Karpas-422 (cell line): ENCODE data around the gene PDC. TPM values are rescaled to one million over a fixed set of nuclear protein-coding genes. Genes with fewer than 3 reads are reported as not detected.
"Not testable (repeated sequence)": the region's sequence is repeated elsewhere in the genome, so short reads cannot be mapped to it uniquely, and the experiment has no call there.

Experiments
- DNase-seq: peaks from one replicate; pipeline ENCODE4 v3.0.0-alpha.2; 2015
- H2AFZ ChIP-seq: fragments of 200-600 bp; sonication (generic); 2 replicates; pipeline ENCODE4 v1.6.1; 2014; ENCODE audit warnings: antibody characterized with exemption, low read length, mixed read lengths
- H3K27ac ChIP-seq: fragments of 200-600 bp; sonication (generic); 2 replicates; pipeline ENCODE4 v1.5.1; 2014; ENCODE audit warnings: mild to moderate bottlenecking, low read length, moderate library complexity
- H3K27me3 ChIP-seq: fragments of 200-600 bp; sonication (generic); 2 replicates; pipeline ENCODE4 v1.6.1; 2014; ENCODE audit warnings: low read length, mixed read lengths
- H3K36me3 ChIP-seq: fragments of 200-600 bp; sonication (generic); 2 replicates; pipeline ENCODE4 v1.6.1; 2014; ENCODE audit warnings: low read length, mixed read lengths; ENCODE audit not compliant: insufficient read depth
- H3K4me1 ChIP-seq: fragments of 200-600 bp; sonication (generic); 2 replicates; pipeline ENCODE4 v1.6.1; 2014; ENCODE audit warnings: mild to moderate bottlenecking, low read length, mixed read lengths
- H3K4me2 ChIP-seq: fragments of 200-600 bp; sonication (generic); 2 replicates; pipeline ENCODE4 v1.6.1; 2014; ENCODE audit warnings: low read length, low read depth, mild to moderate bottlenecking; ENCODE audit not compliant: poor library complexity, severe bottlenecking
- H3K4me3 ChIP-seq: fragments of 200-600 bp; sonication (generic); 2 replicates; pipeline ENCODE4 v1.5.1; 2014; ENCODE audit warnings: mild to moderate bottlenecking, antibody characterized with exemption, low read length, mixed read lengths
- H3K79me2 ChIP-seq: fragments of 200-600 bp; sonication (generic); 2 replicates; pipeline ENCODE4 v1.6.1; 2014; ENCODE audit warnings: mild to moderate bottlenecking, low read length, mixed read lengths
- H3K9ac ChIP-seq: fragments of 200-600 bp; sonication (generic); 2 replicates; pipeline ENCODE4 v1.6.0; 2014; ENCODE audit warnings: low read length
- H3K9me2 ChIP-seq: fragments of 200-600 bp; sonication (generic), shearing (Covaris generic); replicated peaks from 2 replicates; pipeline ENCODE4 v1.6.0; 2014; ENCODE audit warnings: mild to moderate bottlenecking, low read length, moderate library complexity; ENCODE audit not compliant: insufficient read depth
- H3K9me3 ChIP-seq: fragments of 300-700, 200-600 bp; sonication (generic); 2 replicates; pipeline ENCODE4 v1.6.1; 2014; ENCODE audit warnings: low read length, mixed read lengths
- H4K20me1 ChIP-seq: fragments of 200-600 bp; sonication (generic); 2 replicates; pipeline ENCODE4 v1.6.1; 2014; ENCODE audit warnings: mild to moderate bottlenecking, antibody characterized with exemption, low read length, low read depth; ENCODE audit not compliant: insufficient read depth
- total RNA-seq: library from RNA; depleted of rRNA; stranded (reverse); fragments of >200 nt; shearing (Covaris generic); gene quantifications from 2 replicates; pipeline ENCODE4 v1.2.3, GENCODE V29; 2014; ENCODE audit warnings: low replicate concordance

PDC gene
- total RNA-seq, 1 experiment from 2014 or later: not detected

DNA sequence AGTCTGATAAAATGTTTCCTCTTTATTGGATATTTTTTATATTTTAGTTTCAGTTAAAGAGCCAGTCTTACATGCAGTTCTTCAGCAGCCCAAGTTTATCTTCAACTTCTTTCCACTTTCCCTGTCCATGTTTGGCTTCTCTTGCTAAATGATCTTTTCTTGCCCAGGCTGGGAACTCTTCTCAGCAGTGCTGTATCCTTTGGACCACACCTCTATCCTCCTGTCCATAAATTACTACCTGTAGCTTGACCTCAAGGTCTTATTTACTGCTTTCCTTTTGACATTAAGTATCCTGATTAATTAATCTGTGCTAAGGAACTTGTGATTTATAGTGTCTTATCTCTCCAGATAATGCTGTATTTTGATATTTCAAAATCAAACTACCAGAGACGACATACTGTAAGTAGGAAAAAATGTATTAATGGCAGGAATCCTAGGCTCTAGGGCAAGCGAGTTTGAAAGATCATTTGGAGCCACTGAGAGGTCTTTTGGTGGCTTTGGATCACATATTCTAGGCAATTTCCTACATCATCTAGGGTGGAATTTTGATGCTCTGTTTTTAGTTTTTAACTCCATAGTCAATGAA, 20.5 kb upstream of the PDC start:
- H3K9me2 ChIP-seq: no peaks in the 10 kb centered on the region
- no peaks in the 10 kb centered on the region; the same call in 1 of the 2 replicates for H3K27me3 ChIP-seq
- no peak for DNase-seq
- no peaks in the 10 kb centered on the region for H3K4me1 ChIP-seq
- H3K27ac ChIP-seq: no peak overlapping the region
- H3K79me2 ChIP-seq: no peaks in the 10 kb centered on the region
- no peaks in the 10 kb centered on the region for H3K36me3 ChIP-seq
- no peaks in the 10 kb centered on the region for H4K20me1 ChIP-seq
- no peaks in the 10 kb centered on the region for H3K9me3 ChIP-seq
- H3K9ac ChIP-seq: no peak overlapping the region
- no peak overlapping the region for H2AFZ ChIP-seq
- H3K4me2 ChIP-seq: no peak overlapping the region
- H3K4me3 ChIP-seq: no peak overlapping the region

DNA sequence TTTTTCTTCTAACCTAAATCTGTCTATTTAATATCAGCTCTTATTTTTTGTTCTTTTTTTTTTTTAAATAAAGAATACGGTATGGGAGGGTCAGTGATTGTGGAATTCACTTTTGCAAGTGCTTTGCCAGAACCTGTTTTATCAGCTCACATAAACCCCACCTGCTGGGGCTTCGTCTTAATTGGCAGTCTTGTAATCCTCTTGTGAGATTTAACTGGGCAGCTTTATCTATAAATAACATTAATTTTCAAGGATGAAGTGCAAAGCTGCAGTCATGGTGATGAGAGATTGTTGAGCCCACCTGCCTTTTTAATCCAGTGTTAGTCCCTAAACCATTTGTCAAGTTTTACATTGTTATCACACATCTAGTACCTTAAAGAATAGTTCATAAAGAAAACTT, 18.2 kb upstream of the PDC start:
- H3K27ac ChIP-seq: no peak overlapping the region
- no peaks in the 10 kb centered on the region for H4K20me1 ChIP-seq
- no peaks in the 10 kb centered on the region for H3K9me3 ChIP-seq
- H3K79me2 ChIP-seq: no peaks in the 10 kb centered on the region
- no peaks in the 10 kb centered on the region for H3K4me1 ChIP-seq
- H3K4me3 ChIP-seq: no peak overlapping the region
- DNase-seq: no peak
- H3K4me2 ChIP-seq: no peak overlapping the region
- H3K9me2 ChIP-seq: no peaks in the 10 kb centered on the region
- no peaks in the 10 kb centered on the region for H3K27me3 ChIP-seq
- H2AFZ ChIP-seq: no peak overlapping the region
- no peak overlapping the region for H3K9ac ChIP-seq
- H3K36me3 ChIP-seq: no peaks in the 10 kb centered on the region

DNA sequence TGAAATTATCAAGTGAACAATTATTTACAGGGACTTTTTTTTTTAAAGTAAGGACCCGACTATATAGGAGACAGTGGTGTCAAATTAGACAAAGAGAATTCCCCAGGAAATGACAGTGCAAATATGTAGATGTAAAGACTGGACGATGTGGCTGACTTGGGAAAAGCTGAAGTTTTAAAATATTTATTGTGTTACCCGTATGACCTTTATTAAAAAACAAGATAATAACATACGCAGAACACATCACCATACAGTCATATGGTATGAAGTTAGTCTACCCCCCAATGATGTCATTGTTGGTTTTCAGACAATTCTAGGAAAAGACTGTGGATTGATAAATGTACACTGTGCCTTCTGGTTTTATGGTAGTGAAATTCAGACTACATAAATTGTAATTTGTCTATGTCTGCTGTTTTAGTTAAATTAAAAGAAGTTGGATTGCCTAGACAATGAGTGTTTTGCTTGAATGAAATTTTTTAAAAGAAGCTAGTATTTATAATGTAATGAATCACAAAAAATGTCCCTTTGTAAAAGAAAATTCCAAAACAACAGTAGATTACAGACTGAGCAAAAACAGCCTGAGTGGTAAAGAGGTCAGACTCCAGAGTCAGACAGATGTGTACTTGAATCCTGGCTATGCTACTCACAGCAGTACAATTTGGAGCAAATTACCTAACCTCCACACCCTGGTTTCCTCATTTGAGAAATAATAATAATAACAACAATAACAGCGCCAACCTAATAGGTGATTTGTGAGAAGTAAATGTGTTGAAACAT, 15.5 kb upstream of the PDC start:
- Histone ChIP-seq H3K4me2 (no peak overlapping the region), H3K9me3 (no peaks in the 10 kb centered on the region), H2AFZ (no peak overlapping the region), H3K79me2 (no peaks in the 10 kb centered on the region), H3K9me2 (no peaks in the 10 kb centered on the region), H3K36me3 (no peaks in the 10 kb centered on the region), H3K4me1 (no peaks in the 10 kb centered on the region), H4K20me1 (no peaks in the 10 kb centered on the region), H3K4me3 (no peak overlapping the region), H3K27ac (no peak overlapping the region), H3K27me3 (no peaks in the 10 kb centered on the region), H3K9ac (no peak overlapping the region)
- DNase-seq: no peak

DNA sequence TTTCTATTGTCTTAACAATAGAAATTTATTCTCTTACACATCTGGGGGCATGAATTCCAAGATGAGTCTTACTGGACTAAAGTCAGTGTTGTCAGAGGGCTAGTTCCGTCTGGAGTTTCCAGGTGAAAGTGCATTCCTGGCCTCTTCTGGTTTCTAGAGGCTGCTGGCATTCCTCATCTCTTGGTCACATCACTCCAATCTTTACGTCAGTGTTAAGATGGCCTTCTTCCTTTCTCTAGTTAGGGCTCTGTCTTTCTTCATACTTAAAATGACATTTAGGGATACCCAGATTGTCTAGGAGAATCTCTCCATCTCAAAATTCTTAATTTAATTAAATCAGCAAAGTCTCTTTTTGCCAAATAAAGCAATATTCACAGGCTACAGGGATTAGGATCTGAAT, 13.3 kb upstream of the PDC start:
- Histone ChIP-seq H4K20me1 (no peaks in the 10 kb centered on the region), H3K4me1 (no peaks in the 10 kb centered on the region), H3K4me2 (no peak overlapping the region), H3K9me2 (no peaks in the 10 kb centered on the region), H3K27ac (no peak overlapping the region), H3K9me3 (no peaks in the 10 kb centered on the region), H2AFZ (no peak overlapping the region), H3K79me2 (no peaks in the 10 kb centered on the region), H3K9ac (no peak overlapping the region), H3K36me3 (no peaks in the 10 kb centered on the region), H3K4me3 (no peak overlapping the region), H3K27me3 (no peaks in the 10 kb centered on the region)
- no peak for DNase-seq

DNA sequence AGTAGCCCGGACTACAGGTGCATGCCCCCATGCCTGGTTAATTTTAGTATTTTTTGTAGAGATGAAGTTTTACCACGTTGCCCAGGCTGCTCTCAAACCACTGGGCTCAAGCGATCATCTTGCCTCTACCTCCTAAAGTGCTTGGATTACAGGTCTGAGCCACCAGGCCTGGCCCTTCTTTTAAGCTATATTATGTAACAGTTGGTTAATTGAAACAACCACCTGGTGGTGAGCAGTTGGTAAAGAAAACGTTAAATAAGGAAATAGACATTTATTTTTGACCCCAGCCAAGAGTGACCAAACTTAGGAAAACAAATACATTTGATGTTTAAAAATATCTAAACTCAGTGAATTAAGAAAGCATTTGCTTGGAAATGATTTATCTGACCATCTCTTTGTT, 12.1 kb upstream of the PDC start:
- Histone ChIP-seq H3K27ac (no peak overlapping the region), H3K4me3 (no peak overlapping the region), H3K9me2 (no peaks in the 10 kb centered on the region), H4K20me1 (no peaks in the 10 kb centered on the region), H3K79me2 (no peaks in the 10 kb centered on the region), H3K4me2 (no peak overlapping the region), H2AFZ (no peak overlapping the region), H3K9me3 (no peaks in the 10 kb centered on the region), H3K27me3 (no peaks in the 10 kb centered on the region), H3K9ac (no peak overlapping the region), H3K36me3 (no peaks in the 10 kb centered on the region), H3K4me1 (no peaks in the 10 kb centered on the region)
- no peak for DNase-seq

DNA sequence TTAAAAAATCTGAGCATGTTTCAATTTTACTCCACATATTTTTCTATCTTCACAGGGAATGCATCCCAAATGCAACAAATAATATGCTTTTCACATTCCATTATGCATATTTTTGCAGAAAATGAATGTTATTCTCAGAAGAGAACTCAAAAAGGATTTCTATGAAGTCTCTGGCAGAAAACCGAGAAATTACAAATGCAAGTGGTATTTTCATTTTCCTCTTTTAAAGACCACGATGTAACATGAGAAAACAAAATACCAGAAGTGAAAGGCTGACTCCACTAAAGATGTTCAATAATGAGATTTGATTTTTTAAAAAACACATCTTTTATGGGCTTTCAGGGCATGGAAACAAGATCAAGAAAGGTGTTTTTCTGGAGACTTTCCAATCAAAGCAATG, 5.0 kb upstream of the PDC start:
- no peak overlapping the region for H3K9ac ChIP-seq

DNA sequence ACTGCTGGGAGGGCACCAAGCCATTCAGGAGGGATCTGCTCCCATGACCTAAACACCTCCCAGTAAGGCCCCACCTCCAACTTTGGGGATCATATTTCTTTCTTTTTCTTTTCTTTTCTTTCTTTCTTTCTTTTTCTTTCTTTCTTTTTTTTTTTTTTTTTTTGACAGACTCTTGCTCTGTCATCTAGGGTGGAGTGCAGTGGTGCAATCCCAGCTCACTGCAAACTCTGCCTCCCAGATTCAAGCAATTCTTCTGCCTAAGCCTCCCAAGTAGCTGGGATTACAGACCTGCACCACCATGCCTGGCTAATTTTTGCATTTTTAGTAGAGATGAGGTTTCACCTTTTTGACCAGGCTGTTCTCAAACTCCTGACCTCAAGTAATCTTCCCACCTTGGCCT, 4.6 kb upstream of the PDC start:
- not testable (repeated sequence) for H3K4me3 ChIP-seq, H3K36me3 ChIP-seq, H3K79me2 ChIP-seq, H3K27ac ChIP-seq, H3K4me2 ChIP-seq, H3K9ac ChIP-seq, H4K20me1 ChIP-seq, H3K4me1 ChIP-seq, DNase-seq, H2AFZ ChIP-seq, H3K9me2 ChIP-seq, H3K27me3 ChIP-seq, H3K9me3 ChIP-seq

More for the DNA sequence above, 5.0 kb upstream of the PDC start:
- Histone ChIP-seq H3K9me2 (no peaks in the 10 kb centered on the region), H3K27ac (no peak overlapping the region), H2AFZ (no peak overlapping the region), H3K79me2 (no peaks in the 10 kb centered on the region), H3K4me3 (no peak overlapping the region), H3K9me3 (no peaks in the 10 kb centered on the region), H3K36me3 (no peaks in the 10 kb centered on the region), H3K27me3 (no peaks in the 10 kb centered on the region), H3K4me2 (no peak overlapping the region), H3K4me1 (no peaks in the 10 kb centered on the region), H4K20me1 (no peaks in the 10 kb centered on the region)
- DNase-seq: no peak

DNA sequence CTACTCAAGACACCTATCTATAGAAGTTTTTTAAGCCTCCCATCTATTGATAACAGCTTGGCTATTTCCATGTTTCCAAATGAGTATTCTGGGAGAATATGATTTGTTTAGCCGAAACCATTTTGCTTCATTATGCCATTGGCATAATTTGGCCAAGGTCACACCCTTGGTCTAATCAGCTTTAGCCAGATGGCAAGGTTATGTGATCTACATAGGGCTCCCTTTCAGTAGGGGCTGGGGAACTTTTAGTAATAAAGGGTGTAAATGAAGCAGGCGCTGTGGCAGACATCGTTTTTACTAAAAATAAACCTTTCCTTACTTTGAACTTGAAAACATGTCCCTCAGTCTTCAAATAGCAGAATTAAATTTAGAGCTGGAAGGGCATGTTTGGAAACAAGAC, 3.0 kb upstream of the PDC start:
- no peaks in the 10 kb centered on the region for H3K9me2 ChIP-seq
- H3K4me1 ChIP-seq: no peaks in the 10 kb centered on the region
- H3K9ac ChIP-seq: no peak overlapping the region
- no peak for DNase-seq
- H3K27ac ChIP-seq: no peak overlapping the region
- no peaks in the 10 kb centered on the region for H4K20me1 ChIP-seq
- no peaks in the 10 kb centered on the region for H3K27me3 ChIP-seq
- H3K79me2 ChIP-seq: no peaks in the 10 kb centered on the region
- no peak overlapping the region for H3K4me2 ChIP-seq
- H3K9me3 ChIP-seq: no peaks in the 10 kb centered on the region
- no peak overlapping the region for H2AFZ ChIP-seq
- no peaks in the 10 kb centered on the region for H3K36me3 ChIP-seq
- H3K4me3 ChIP-seq: no peak overlapping the region
